ENCODE data around the gene ZNF182. TPM values are rescaled to one million over a fixed set of nuclear protein-coding genes. Genes with fewer than 3 reads are reported as not detected.
"Not testable (repeated sequence)": the region's sequence is repeated elsewhere in the genome, so short reads cannot be mapped to it uniquely, and the experiment has no call there.

The ZNF182 gene
- polyA plus RNA-seq (2014; cell fraction: cytosol; rRNA removed) = 5.7 and 5.9 TPM in 2 replicates
- 6.4 and 9.0 TPM in 2 replicates for polyA plus RNA-seq (2014; cell fraction: nucleus; rRNA removed)

DNA sequence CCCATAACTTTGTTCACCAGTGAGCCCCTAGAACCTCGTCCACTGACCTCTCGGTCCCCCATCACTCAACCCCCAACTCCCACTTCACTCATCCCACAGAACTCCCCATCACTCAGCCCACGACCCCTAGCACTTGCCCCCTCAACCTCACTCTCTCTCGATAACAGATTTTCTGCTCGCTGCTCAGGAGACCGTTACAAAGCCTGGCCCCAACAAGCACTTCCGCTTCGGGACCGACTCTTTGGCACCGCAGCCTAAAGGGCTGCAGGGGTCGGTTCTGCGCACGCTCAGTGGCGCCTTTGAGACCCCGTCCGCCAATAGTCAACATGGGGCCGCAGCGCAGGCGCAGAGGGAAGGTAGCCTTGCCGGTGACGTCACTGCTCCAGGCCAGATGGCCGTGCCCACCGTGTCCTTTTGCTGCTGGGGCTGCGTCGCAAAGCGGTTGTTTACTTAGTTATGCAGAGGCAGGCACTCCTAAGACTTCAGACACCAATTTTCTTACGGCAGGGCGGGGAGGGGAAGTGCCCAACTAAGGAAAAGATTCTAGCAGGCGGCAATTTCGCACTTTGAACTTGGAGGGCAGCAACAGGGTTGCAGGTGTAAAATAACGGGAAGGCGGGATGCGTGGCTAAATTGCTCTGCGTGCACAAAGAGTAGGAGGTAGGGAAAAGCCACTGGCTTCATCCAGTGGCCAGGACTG lies at the start of gene ZNF182:
ZNF182 (minus strand) TSS at position 232 of the 700 bp plus-strand sequence. CDS start 1,380 bp downstream, outside the sequence.
- DNase-seq (ENCODE audit: low spot score) = peak; percentile 90

DNA sequence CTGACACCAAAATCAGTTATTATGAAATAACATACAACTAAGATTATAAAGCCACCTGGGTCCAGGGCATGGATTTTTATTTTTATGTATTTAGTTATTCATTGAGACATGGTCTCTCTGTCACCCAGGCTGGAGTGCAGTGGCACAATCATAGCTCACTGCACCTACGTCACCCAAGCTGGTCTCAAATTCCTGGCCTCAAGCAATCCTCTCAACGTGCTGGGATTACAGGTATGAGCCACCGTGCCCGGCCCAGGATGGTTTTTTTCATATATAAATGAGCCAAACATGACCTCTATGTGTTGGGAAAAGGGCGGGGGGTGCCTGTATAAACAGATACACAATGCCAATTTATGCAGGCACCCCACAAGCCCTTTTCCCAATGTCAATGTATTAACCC lies 43.1 kb upstream of the ZNF182 start:
- no peak for DNase-seq (ENCODE audit: low spot score)

GRCh38 chrX:48045410-48046311 lies 41.9 kb upstream of the ZNF182 start:
- no peak for DNase-seq (ENCODE audit: low spot score)

DNA sequence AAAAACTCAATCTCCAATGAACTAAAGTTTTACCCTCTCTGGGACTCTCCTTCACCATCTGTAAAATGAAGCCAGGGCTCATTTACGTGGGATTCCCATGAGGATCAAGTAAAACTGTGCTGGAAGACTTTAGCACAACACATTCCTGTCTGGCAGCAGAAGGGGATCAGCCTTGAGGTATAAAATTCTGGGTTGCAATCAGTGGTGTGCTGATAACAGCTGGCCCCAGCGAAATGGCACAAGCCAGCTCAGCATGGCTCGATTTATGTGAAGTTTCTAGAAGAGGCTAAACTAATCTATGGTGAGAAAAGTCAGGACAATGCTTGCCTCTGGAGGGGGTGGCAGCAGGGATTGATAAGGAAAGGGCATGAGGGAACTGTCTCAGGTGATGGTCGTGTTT lies 39.3 kb upstream of the ZNF182 start:
- DNase-seq (ENCODE audit: low spot score) = no peak

- no peak for DNase-seq (ENCODE audit: low spot score)
Observed at GRCh38 chrX:48035891-48036290, 32.1 kb upstream of the ZNF182 start.

- DNase-seq (ENCODE audit: low spot score) = not testable (repeated sequence)
Observed at GRCh38 chrX:48030641-48031173, 26.9 kb upstream of the ZNF182 start.

- DNase-seq (ENCODE audit: low spot score) = no peak
Observed at GRCh38 chrX:48030237-48030636, 26.4 kb upstream of the ZNF182 start.

GRCh38 chrX:48028091-48028490 lies 24.3 kb upstream of the ZNF182 start:
- DNase-seq (ENCODE audit: low spot score) = no peak

DNA sequence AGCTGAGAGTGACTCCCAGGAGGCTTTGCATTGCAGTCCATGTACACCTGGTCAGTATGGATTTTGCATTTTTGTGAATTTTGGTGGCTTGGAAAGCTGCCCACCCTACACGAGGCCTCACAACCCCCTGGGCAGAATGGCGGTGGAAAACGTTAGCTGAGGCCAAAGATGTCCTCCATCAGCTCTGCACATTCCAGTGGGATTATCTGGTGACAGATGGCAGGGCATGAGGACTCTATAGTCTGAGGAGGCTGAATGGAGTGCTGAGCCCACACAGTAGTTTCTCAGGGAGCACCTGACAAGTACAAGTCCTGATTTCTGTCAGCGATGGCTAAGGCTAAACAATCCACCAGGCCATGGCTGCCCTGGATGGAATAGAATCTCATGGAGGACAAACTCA lies 23.8 kb upstream of the ZNF182 start:
- not testable (repeated sequence) for DNase-seq (ENCODE audit: low spot score)

DNA sequence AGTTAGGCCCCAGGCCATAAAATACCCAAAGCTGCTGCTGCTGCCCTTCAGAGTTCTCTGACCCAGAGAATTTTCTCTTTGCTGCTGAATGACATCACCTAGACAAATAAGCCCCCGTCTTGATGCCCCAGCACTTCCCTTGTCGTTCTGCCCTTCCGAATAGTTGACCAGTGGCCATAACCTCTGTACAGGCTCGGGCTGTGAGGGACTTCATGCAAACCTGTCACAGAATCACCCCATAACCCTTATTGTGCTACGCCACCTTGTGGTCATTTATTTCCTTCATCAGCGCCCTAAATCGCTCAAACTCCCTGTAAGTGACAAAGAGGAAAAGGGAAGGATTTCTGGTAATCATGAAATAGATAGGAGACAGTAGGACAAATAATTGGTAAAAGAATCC lies 21.8 kb upstream of the ZNF182 start:
- DNase-seq (ENCODE audit: low spot score) = peak; percentile 65

GRCh38 chrX:48022738-48023137 lies 18.9 kb upstream of the ZNF182 start:
- no peak for DNase-seq (ENCODE audit: low spot score)

- no peak for DNase-seq (ENCODE audit: low spot score)
Observed at GRCh38 chrX:48022100-48022499, 18.3 kb upstream of the ZNF182 start.

DNA sequence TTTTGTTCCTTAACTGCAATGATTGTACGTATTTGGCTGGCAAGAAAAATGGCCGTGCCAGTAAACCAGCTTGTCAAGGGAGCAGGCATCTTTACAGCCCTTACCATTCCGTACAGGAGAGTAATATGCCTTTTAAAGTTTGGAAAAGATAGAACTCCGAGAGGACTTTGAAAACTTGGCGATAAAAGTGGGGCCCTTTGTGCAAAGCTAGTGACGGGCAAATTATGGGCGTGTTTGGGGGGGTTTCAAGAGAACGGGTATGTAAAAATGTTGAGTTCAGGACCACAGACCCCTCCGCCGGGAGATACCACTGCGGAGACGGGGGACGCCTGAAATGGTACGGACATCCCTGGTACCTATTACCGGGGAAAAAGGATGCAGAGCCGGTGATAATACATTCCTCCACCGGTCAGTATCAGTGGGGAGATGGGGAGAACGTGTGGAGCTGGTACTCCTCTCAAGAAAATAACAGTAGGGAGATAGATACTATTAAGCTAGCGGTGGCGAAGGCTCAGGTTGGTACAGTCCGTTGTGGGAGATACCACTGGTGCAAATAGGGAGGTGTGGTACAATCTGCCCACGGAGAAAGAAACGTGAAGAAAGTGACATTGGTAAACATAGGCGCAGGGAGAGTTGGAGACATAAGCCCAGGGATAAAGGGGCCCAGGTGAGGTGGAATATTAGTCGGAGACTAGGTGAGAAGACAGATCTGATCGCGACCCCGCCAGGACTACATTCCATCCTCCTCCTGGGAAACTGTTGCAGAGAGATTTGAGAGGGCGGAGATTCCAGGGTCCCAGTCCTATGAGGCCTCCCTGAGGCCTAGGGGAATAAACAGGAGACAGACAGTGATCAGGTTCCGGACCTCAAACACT lies 17.5 kb upstream of the ZNF182 start:
- DNase-seq (ENCODE audit: low spot score) = peak; percentile 87

GRCh38 chrX:48020472-48020871 lies 16.7 kb upstream of the ZNF182 start:
- DNase-seq (ENCODE audit: low spot score) = not testable (repeated sequence)

DNA sequence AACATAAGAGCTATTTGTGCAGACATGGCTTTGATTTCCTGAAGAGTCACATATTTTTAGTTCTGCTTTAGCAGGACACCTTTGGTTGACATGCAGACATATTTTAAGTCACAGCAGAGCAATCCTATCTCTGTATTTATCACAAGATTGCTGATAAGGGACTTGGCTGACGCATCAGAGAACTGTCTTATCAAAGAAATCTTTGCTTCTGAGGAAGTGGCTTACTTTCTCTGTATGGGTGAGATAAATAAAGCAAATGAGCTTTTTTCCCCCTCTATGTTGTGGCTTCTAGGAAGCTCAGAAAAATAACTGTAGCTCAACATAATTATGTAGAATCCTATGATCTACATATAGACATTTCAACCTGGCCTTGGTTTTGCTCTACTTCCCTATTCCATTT lies 16.1 kb upstream of the ZNF182 start:
- not testable (repeated sequence) for DNase-seq (ENCODE audit: low spot score)

DNA sequence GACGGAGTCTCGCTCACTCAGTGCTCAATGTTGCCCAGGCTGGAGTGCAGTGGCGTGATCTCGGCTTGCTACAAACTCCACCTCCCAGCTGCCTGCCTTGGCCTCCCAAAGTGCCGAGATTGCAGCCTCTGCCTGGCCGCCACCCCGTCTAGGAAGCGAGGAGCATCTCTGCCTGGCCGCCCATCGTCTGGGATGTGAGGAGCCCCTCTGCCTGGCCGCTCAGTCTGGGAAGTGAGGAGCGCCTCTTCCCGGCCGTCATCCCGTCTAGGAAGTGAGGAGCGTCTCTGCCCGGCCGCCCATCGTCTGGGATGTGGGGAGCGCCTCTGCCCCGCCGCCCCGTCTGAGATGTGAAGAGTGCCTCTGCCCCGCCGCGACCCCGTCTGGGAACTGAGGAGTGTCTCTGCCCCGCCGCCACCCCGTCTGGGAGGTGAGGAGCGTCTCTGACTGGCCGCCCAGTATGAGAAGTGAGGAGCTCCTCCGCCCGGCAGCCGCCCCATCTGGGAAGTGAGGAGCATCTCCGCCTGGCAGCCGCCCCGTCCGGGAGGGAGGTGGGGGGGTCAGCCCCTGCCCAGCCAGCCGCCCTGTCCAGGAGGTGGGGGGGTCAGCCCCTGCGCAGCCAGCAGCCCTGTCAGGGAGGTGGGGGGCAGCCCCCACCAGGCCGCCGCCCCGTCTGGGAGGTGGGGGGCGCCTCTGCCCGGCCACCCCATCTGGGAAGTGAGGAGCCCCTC lies 13.0 kb upstream of the ZNF182 start:
- not testable (repeated sequence) for DNase-seq (ENCODE audit: low spot score)

DNA sequence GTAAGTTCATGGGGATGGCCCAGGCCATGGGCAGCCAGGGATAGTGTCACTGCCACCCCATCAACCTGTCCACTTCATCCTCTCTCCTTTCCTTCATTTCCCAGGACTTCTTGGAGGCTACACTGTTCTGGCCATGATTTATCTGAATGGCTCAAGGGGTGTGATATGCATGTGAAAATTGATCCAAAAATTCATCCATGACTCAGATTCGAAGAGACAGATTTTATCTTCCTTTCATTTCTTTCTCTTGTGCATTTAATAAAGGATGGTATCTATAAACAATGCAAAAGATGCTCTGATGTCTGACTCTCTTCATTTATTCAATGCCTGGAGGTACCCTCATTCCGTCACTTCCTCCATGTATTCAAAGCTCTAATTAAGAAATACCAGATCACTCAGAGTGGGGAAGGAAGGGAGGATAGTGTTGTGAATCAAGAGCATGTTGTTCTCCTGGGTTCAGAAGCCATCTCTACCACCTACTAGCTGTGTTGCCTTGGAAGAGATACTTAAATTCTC lies 5.7 kb upstream of the ZNF182 start:
- not testable (repeated sequence) for DNase-seq (ENCODE audit: low spot score)

GRCh38 chrX:48006688-48007087 lies 2.9 kb upstream of the ZNF182 start, which contains the start of gene SPACA5:
TSS of gene SPACA5 (plus strand) at chrX:48006988. CDS start at chrX:48007803, 815 bp downstream.
- DNase-seq (ENCODE audit: low spot score) = not testable (repeated sequence)

DNA sequence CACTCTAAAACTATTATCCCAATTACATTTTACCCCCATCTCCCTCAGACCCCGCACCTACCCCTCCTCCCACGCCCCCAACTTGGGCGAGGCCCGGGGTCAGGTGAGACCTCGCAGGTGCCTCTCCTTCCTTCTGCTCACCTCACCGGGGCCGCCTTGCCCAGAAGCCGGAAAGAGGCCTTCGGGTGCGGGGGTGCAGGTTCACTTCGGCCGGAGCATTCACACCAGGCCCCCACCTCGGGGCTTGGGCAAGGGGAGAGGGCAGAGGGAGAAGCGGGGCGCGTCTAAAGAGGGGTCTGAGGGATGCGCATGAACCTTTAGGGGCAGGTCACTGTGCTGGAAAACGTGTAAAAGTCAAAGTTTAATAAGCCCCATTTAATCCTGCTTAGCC lies 427 bp downstream of the ZNF182 start:
- no peak for DNase-seq (ENCODE audit: low spot score)

DNA sequence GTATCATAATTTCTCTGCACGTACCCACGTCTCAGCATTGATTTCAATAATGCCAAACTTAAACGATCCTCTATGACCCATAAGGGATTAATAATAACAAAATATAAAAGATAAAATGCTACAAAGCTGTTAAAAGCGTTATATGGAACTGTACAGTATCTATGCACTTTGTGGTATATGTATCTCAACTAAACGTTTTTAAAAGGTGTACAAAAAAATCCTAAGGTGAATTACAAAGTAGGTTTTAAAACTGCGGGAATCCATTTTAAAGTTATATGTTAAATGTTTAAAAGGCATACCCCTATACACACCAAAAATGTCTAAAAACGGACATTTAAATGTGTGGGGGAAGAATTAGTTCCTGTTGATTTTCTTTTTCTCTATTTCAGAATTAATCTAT lies 860 bp downstream of the ZNF182 start:
- no peak for DNase-seq (ENCODE audit: low spot score)
